ENCODE measurements around the gene ANO4.

GRCh38 chr12:101064721-101065120, 270.1 kb downstream of the ANO4 start:
- TF ChIP-seq, protein P1, sequence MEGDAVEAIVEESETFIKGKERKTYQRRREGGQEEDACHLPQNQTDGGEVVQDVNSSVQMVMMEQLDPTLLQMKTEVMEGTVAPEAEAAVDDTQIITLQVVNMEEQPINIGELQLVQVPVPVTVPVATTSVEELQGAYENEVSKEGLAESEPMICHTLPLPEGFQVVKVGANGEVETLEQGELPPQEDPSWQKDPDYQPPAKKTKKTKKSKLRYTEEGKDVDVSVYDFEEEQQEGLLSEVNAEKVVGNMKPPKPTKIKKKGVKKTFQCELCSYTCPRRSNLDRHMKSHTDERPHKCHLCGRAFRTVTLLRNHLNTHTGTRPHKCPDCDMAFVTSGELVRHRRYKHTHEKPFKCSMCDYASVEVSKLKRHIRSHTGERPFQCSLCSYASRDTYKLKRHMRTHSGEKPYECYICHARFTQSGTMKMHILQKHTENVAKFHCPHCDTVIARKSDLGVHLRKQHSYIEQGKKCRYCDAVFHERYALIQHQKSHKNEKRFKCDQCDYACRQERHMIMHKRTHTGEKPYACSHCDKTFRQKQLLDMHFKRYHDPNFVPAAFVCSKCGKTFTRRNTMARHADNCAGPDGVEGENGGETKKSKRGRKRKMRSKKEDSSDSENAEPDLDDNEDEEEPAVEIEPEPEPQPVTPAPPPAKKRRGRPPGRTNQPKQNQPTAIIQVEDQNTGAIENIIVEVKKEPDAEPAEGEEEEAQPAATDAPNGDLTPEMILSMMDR (IDR thresholded peaks at IDR 0.05; ENCODE audit: insufficient read depth, low read length, poor library complexity, severe bottlenecking): no peak
- no peak for TF ChIP-seq EZH2phosphoT487 (conservative IDR thresholded peaks at IDR 0.05; ENCODE audit: low read length)

Data from SU-DHL-6 (cell line).